Nephron (organoid): ENCODE data around the gene TTLL12.

Experiments
- H3K27ac Mint-ChIP-seq, 3 experiments: 2 replicates each; pipeline ENCODE4 v1.8.0; 2020; ENCODE audit warnings: mixed read lengths in 3 of 3, mild to moderate bottlenecking in 2 of 3, moderate library complexity in 1 of 3
- H3K27me3 Mint-ChIP-seq: 2 replicates; pipeline ENCODE4 v1.8.0; 2021; ENCODE audit warnings: low read depth, mild to moderate bottlenecking, moderate library complexity, mixed read lengths
- H3K36me3 Mint-ChIP-seq: 2 replicates; pipeline ENCODE4 v1.8.0; 2020; ENCODE audit warnings: low read depth, mixed read lengths
- H3K4me1 Mint-ChIP-seq: 2 replicates; pipeline ENCODE4 v1.8.0; 2020; ENCODE audit warnings: mixed read lengths
- H3K4me3 Mint-ChIP-seq, 3 experiments: 2 replicates each; pipeline ENCODE4 v1.8.0; 2020; ENCODE audit warnings: mild to moderate bottlenecking in 3 of 3, mixed read lengths in 3 of 3, moderate library complexity in 2 of 3
- H3K9me3 Mint-ChIP-seq: 2 replicates; pipeline ENCODE4 v1.8.0; 2020; ENCODE audit warnings: mixed read lengths
- CTCF ChIP-seq, 3 experiments: fragments of 200-600 bp; sonication (generic); IDR thresholded peaks; one replicate each; pipeline ENCODE4 v1.5.0; 2021; ENCODE audit warnings: antibody characterized with exemption in 3 of 3; ENCODE audit not compliant: unreplicated experiment in 3 of 3

TTLL12 gene

DNA sequence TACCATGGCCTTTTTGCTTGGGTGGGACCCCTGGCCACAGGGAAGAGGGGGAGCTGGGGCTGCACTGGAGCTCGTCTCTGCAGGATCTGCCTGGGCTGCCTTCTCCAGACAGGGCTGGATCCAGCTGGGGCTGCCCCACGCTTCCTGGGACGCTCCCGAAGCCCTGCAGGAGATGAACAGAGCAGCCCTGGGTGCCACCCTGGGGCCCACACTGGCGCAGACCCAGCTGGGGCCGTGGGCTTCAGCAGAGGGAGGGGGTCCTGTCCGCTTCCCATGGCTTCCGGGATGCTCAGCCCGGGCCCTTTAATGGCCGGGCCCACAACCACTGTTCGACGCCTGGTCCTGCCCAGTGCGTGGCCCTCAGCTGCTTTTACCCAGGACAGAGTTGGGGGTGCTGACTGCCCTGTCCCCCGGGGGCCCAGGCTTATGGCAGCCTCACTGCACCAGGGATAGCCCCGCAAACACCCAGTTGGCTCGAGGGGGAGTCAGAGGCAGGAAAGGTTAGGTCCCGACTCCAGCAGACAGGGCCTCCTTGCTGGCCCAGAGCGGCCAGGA is 23.6 kb downstream of the TTLL12 start:
- H3K9me3 Mint-ChIP-seq: no peaks in the 10 kb centered on the region
- no peak overlapping the region for H3K27ac Mint-ChIP-seq
- peaks cover 10% of the 10 kb centered on the region for H3K27me3 Mint-ChIP-seq
- no peak overlapping the region for H3K4me3 Mint-ChIP-seq
- H3K4me1 Mint-ChIP-seq: peaks cover 10% of the 10 kb centered on the region
- TF ChIP-seq CTCF (IDR thresholded peaks at IDR 0.05; ENCODE audit: unreplicated experiment in 3 of 3): no peak
- H3K36me3 Mint-ChIP-seq: peaks cover 4% of the 10 kb centered on the region

DNA sequence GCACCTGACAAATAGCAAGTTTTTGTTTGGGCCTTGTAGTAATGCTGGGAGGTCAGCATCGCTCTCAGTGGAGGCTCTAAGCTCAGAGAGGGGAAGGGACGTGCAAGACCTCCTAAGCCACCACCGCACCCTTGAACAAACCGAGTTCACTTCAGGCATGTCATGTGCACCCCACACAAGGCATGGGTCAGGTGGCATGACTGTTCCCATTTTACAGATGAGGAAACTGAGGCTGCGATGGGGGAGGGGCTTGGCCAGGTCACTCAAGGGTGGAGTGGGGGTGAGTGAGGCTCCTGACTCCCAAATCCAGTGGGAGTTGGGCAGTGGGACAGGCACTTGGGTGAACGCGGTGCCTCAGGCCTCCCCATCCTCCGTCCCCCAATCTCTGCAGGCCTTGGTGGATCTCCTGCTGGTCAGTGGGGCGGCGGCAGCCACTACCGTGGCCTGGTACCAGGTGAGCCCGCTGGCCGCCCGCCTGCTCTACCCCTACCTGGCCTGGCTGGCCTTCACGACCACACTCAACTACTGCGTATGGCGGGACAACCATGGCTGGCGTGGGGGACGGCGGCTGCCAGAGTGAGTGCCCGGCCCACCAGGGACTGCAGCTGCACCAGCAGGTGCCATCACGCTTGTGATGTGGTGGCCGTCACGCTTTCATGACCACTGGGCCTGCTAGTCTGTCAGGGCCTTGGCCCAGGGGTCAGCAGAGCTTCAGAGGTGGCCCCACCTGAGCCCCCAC is 24.4 kb downstream of the TTLL12 start:
- H3K36me3 Mint-ChIP-seq: no peaks in the 10 kb centered on the region
- H3K9me3 Mint-ChIP-seq: no peaks in the 10 kb centered on the region

DNA sequence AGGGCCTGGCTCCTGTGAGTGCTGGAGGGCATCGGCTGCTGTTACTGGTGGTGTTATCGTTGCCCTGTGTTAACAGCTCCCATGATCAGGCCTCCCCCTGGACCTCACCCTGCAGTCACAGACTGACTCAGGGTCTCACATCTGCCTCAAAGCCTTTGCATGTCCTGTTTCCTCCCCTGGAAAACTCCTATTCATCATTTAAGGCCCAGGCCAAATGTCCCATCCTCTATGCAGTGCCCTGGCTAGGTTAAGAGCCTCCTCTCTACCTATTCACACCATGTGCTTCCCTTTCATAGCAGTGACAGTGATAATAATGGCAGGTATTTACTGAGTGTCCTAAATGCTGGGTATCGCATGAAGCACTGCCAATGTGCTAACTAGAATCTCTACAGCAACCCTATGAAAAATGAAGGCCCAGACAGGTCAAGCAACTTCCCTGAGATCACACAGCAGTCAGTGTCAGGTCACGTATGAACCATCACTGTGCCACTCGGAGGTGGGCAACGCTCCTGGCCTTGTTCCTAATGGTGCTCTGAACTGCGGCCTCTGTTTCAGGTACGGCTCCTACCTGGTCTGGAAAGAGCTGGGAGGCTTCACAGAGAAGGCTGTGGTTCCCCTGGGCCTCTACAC is 26.3 kb downstream of the TTLL12 start:
- peaks cover 10% of the 10 kb centered on the region for H3K27me3 Mint-ChIP-seq

More for the DNA sequence above, 24.4 kb downstream of the TTLL12 start:
- no peak for TF ChIP-seq CTCF (IDR thresholded peaks at IDR 0.05; ENCODE audit: unreplicated experiment in 3 of 3)
- Mint-ChIP-seq H3K27ac (no peak overlapping the region), H3K4me1 (peaks cover 10% of the 10 kb centered on the region), H3K4me3 (no peak overlapping the region), H3K27me3 (peaks cover 10% of the 10 kb centered on the region)

GRCh38 chr22:43159484-43160178 is 27.3 kb downstream of the TTLL12 start:
- Mint-ChIP-seq H3K36me3 (no peaks in the 10 kb centered on the region), H3K4me3 (no peak overlapping the region), H3K27ac (no peak overlapping the region), H3K9me3 (no peaks in the 10 kb centered on the region), H3K27me3 (peaks cover 10% of the 10 kb centered on the region), H3K4me1 (peaks cover 10% of the 10 kb centered on the region)
- no peak for TF ChIP-seq CTCF (IDR thresholded peaks at IDR 0.05; ENCODE audit: unreplicated experiment in 3 of 3)

More for the DNA sequence above, 26.3 kb downstream of the TTLL12 start:
- H3K9me3 Mint-ChIP-seq: no peaks in the 10 kb centered on the region
- TF ChIP-seq CTCF (IDR thresholded peaks at IDR 0.05; ENCODE audit: unreplicated experiment in 3 of 3): no peak
- no peak overlapping the region for H3K4me3 Mint-ChIP-seq
- no peaks in the 10 kb centered on the region for H3K36me3 Mint-ChIP-seq
- no peak overlapping the region for H3K27ac Mint-ChIP-seq
- H3K4me1 Mint-ChIP-seq: peaks cover 10% of the 10 kb centered on the region

DNA sequence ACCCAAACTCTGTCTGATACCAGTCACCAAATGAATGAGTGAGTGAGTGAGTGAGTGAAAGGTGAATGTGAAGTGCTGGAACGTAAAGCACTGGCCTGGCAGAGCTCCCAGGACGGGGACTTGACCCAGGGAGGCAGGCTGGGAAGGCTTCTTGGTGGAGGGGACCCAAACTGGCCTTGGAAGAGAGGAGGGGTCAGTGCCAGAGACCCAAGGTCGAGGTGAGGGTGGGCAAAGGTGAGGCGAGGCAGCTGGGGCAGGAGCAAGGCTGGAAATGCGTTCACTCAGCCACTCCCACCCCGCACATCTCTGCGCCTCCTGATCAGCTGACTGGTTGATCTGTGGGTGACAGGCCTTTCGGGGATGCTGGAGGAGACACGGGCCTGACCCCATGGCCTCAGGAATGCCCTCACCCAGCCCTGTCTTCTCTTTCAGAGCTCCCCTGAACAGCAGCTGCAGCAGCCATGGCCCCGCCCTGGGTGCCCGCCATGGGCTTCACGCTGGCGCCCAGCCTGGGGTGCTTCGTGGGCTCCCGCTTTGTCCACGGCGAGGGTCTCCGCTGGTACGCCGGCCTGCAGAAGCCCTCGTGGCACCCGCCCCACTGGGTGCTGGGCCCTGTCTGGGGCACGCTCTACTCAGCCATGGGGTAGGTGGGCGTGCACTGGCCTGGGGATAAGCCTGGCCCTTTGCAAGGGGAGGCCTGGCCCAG is 28.0 kb downstream of the TTLL12 start:
- no peaks in the 10 kb centered on the region for H3K36me3 Mint-ChIP-seq
- peaks cover 3% of the 10 kb centered on the region for H3K4me1 Mint-ChIP-seq
- H3K27me3 Mint-ChIP-seq: peaks cover 6% of the 10 kb centered on the region
- TF ChIP-seq CTCF (IDR thresholded peaks at IDR 0.05; ENCODE audit: unreplicated experiment in 3 of 3): no peak
- no peaks in the 10 kb centered on the region for H3K9me3 Mint-ChIP-seq
- H3K4me3 Mint-ChIP-seq: no peak overlapping the region
- H3K27ac Mint-ChIP-seq: no peak overlapping the region
